Measurements from ENCODE around the gene CYP46A1.

Gene CYP46A1

DNA sequence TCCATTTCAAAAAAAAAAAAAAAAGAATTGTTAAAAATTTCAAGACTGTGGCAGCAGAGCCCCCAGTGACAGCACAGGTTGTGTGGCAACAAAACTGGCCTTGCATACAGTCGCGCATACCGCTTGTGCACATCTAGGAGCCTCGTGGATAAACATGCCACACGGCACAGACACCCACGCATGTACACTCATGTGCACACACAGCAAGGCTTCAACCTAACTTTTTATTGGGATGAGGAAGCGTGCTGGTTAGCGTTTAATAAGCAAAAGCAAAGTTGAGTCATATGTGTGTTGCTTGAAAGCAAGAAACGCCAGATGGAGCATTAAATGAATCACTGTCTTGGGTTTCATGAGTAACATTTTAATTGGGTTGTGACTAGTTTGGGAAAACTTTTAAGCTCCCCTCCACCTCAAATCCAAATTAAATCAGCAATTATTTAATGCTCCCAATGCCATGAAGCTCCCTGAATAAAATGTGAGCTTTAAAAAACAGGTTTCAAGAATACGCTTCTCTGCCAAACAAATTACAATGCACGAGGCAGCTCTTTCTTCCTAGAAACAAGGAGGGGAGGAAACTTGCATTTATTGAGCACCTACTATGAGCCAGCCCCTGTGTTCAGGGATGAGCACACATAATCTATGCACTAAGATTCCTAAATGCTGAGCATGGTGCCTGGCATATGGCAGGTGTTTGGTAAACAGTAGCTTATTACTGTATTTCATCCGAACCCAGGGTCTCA, 73.4 kb downstream of the CYP46A1 start:
- no peak overlapping the region for H3K9ac ChIP-seq (ENCODE audit: low read length)
- H3K27me3 ChIP-seq (ENCODE audit: low read length) = no peaks in the 10 kb centered on the region
- no peaks in the 10 kb centered on the region for H3K9me3 ChIP-seq (ENCODE audit: insufficient read depth, low read length)
- TF ChIP-seq EZH2phosphoT487 (conservative IDR thresholded peaks at IDR 0.05; ENCODE audit: low read length) (no peak), CTCF (IDR thresholded peaks at IDR 0.05; ENCODE audit: insufficient read depth, low read length, poor library complexity, severe bottlenecking) (no peak)
- H3K79me2 ChIP-seq (ENCODE audit: insufficient read depth, low read length) = no peaks in the 10 kb centered on the region
- H2AFZ ChIP-seq (ENCODE audit: low read depth, low read length, severe bottlenecking) = no peak overlapping the region
- no peaks in the 10 kb centered on the region for H3K36me3 ChIP-seq (ENCODE audit: low read length)
- H4K20me1 ChIP-seq (ENCODE audit: low read depth, low read length) = no peaks in the 10 kb centered on the region
- H3K4me3 ChIP-seq (ENCODE audit: insufficient read depth, low read length, poor library complexity, severe bottlenecking) = no peak overlapping the region
- no peak overlapping the region for H3K4me2 ChIP-seq (ENCODE audit: low read depth, low read length, poor library complexity, severe bottlenecking)
- H3K27ac ChIP-seq (ENCODE audit: low read depth, low read length) = no peak overlapping the region
- no peaks in the 10 kb centered on the region for H3F3A ChIP-seq (ENCODE audit: insufficient read depth)
- no peaks in the 10 kb centered on the region for H3K9me2 ChIP-seq (replicated peaks; ENCODE audit: insufficient read depth, low read length)

DNA sequence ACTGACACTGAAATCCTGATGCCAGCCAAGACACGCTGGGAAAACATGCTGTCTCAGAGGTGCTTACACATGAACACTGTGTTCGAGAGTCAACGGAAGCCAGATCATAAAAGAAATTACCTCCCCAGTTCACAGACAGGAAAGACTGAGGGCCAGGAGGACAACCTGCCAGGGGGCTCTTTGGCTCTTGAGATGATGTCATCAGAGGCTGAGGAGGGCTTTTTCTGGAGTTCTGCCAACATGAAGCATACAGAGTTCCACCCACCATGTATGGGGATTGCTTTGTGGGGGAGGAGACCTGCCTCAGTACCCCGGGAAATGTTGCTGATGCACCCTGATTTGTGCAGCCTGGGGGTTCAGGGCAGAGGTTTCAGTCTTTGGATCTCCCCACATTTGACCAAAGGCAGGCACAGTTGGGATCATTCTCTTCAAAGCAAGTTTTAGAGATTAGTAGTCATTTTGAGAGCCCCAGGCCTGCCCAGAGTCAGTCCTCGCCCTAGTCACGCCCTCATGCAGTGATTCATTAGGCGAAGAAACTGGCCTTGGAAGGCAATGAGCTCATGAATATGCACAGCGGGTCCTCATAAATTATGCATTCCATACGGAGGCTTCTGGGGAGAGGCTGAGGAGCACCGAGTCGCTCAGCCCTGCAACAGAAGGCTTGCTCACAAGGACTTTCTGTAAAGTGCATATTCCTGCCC, 74.2 kb downstream of the CYP46A1 start:
- TF ChIP-seq CTCF (IDR thresholded peaks at IDR 0.05; ENCODE audit: insufficient read depth, low read length, poor library complexity, severe bottlenecking) (no peak), EZH2phosphoT487 (conservative IDR thresholded peaks at IDR 0.05; ENCODE audit: low read length) (no peak)
- Histone ChIP-seq H4K20me1 (ENCODE audit: low read depth, low read length) (no peaks in the 10 kb centered on the region), H3K9me3 (ENCODE audit: insufficient read depth, low read length) (no peaks in the 10 kb centered on the region), H3K4me3 (ENCODE audit: insufficient read depth, low read length, poor library complexity, severe bottlenecking) (no peak overlapping the region), H3K4me2 (ENCODE audit: low read depth, low read length, poor library complexity, severe bottlenecking) (no peak overlapping the region), H3K9ac (ENCODE audit: low read length) (no peak overlapping the region), H3K36me3 (ENCODE audit: low read length) (no peaks in the 10 kb centered on the region), H3K27ac (ENCODE audit: low read depth, low read length) (no peak overlapping the region), H2AFZ (ENCODE audit: low read depth, low read length, severe bottlenecking) (no peak overlapping the region), H3K79me2 (ENCODE audit: insufficient read depth, low read length) (no peaks in the 10 kb centered on the region), H3F3A (ENCODE audit: insufficient read depth) (no peaks in the 10 kb centered on the region), H3K9me2 (replicated peaks; ENCODE audit: insufficient read depth, low read length) (no peaks in the 10 kb centered on the region), H3K27me3 (ENCODE audit: low read length) (no peaks in the 10 kb centered on the region)

GRCh38 chr14:99758872-99759545, 74.9 kb downstream of the CYP46A1 start:
- Histone ChIP-seq H3F3A (ENCODE audit: insufficient read depth) (no peaks in the 10 kb centered on the region), H2AFZ (ENCODE audit: low read depth, low read length, severe bottlenecking) (no peak overlapping the region), H3K27ac (ENCODE audit: low read depth, low read length) (no peak overlapping the region), H3K27me3 (ENCODE audit: low read length) (no peaks in the 10 kb centered on the region), H4K20me1 (ENCODE audit: low read depth, low read length) (no peaks in the 10 kb centered on the region), H3K9ac (ENCODE audit: low read length) (no peak overlapping the region), H3K79me2 (ENCODE audit: insufficient read depth, low read length) (no peaks in the 10 kb centered on the region), H3K9me2 (replicated peaks; ENCODE audit: insufficient read depth, low read length) (no peaks in the 10 kb centered on the region), H3K9me3 (ENCODE audit: insufficient read depth, low read length) (no peaks in the 10 kb centered on the region), H3K4me2 (ENCODE audit: low read depth, low read length, poor library complexity, severe bottlenecking) (no peak overlapping the region), H3K4me3 (ENCODE audit: insufficient read depth, low read length, poor library complexity, severe bottlenecking) (no peak overlapping the region), H3K36me3 (ENCODE audit: low read length) (no peaks in the 10 kb centered on the region)
- no peak for TF ChIP-seq EZH2phosphoT487 (conservative IDR thresholded peaks at IDR 0.05; ENCODE audit: low read length)
- TF ChIP-seq CTCF (IDR thresholded peaks at IDR 0.05; ENCODE audit: insufficient read depth, low read length, poor library complexity, severe bottlenecking) = no peak

All from SU-DHL-6 (cell line).